B cell (primary cell): ENCODE results near the gene CDR2L. TPM values are rescaled to one million over a fixed set of nuclear protein-coding genes. Genes with fewer than 3 reads are reported as not detected.

Experiments
- ATAC-seq: fragments of 200-7000 bp; cut with Tn5 transposase; one replicate; pipeline ENCODE4 v1.10.0; 2021; ENCODE audit warnings: low read depth, mild to moderate bottlenecking, moderate number of reproducible peaks, moderate library complexity
- CTCF ChIA-PET: fragments of 350-600 bp; sonication (Branson Sonifier 250); formaldehyde crosslinking; loops from one replicate; lab custom pipeline; 2021; ENCODE audit warnings: antibody characterized with exemption, inconsistent platforms; lab: Charles Lee
- POLR2A ChIA-PET: fragments of 350-600 bp; sonication (Branson Sonifier 250); formaldehyde crosslinking; loops from one replicate; lab custom pipeline; 2021; ENCODE audit warnings: antibody characterized with exemption; lab: Charles Lee
- DNase-seq: peaks from one replicate; pipeline ENCODE4 v3.0.0; 2013
- H2AFZ ChIP-seq: 2 replicates; pipeline ENCODE4 v1.6.1; 2012; ENCODE audit warnings: mild to moderate bottlenecking, low read depth, low read length; ENCODE audit not compliant: insufficient read depth, poor library complexity, severe bottlenecking
- H3K27ac ChIP-seq, 2 donors: 1 replicate in 1 of 2; 2 replicates in 1 of 2; pipeline ENCODE4 v1.5.1; 2012 to 2013; ENCODE audit warnings: low read length in 2 of 2, mild to moderate bottlenecking in 2 of 2, moderate library complexity in 1 of 2
- H3K27me3 ChIP-seq, 4 experiments: fragments of 200-600 bp in 1 of 4; sonication (generic) in 1 of 4; replicated peaks in 1 of 4; 1 replicate in 2 of 4; 2 replicates in 2 of 4; pipeline versions ENCODE4 v1.6.1 to v1.7.0; 2013 to 2016; ENCODE audit warnings: low read length in 3 of 4, mild to moderate bottlenecking in 2 of 4, mixed read lengths in 1 of 4, moderate library complexity in 1 of 4; ENCODE audit not compliant: insufficient read depth in 4 of 4, control insufficient read depth in 3 of 4; ENCODE audit errors: control extremely low read depth in 1 of 4
- H3K36me3 ChIP-seq, 2 experiments: replicated peaks in 1 of 2; 1 replicate in 1 of 2; 2 replicates in 1 of 2; pipeline versions ENCODE4 v1.6.1 to v1.7.1; 2013; ENCODE audit warnings: low read length in 1 of 2; ENCODE audit not compliant: insufficient read depth in 2 of 2, control insufficient read depth in 1 of 2; ENCODE audit errors: control extremely low read depth in 1 of 2, extremely low read depth in 1 of 2
- H3K4me1 ChIP-seq, 2 donors: fragments of 200-600 bp in 1 of 2; sonication (generic) in 1 of 2; 1 replicate in 1 of 2; 2 replicates in 1 of 2; pipeline versions ENCODE4 v1.5.1 to v1.6.1; 2013 to 2017; ENCODE audit warnings: low read length in 2 of 2; ENCODE audit not compliant: control insufficient read depth in 2 of 2, insufficient read depth in 2 of 2
- H3K4me2 ChIP-seq: replicated peaks from 2 replicates; pipeline ENCODE3; 2012; ENCODE audit warnings: mild to moderate bottlenecking, low read depth, low read length; ENCODE audit not compliant: poor library complexity, severe bottlenecking
- H3K4me3 ChIP-seq, 5 experiments: fragments of 200-600 bp in 1 of 5; sonication (generic) in 1 of 5; 1 replicate in 3 of 5; 2 replicates in 2 of 5; pipeline versions ENCODE4 v1.5.1 to v1.7.0; 2011 to 2016; ENCODE audit warnings: low read length in 4 of 5, mild to moderate bottlenecking in 4 of 5, low read depth in 2 of 5, control low read depth in 1 of 5, moderate library complexity in 1 of 5; ENCODE audit not compliant: insufficient read depth in 1 of 5; ENCODE audit errors: control extremely low read depth in 1 of 5, extremely low read depth in 1 of 5
- H3K79me2 ChIP-seq: fragments of 200-600 bp; sonication (generic); one replicate; pipeline ENCODE4 v1.6.0; 2016; ENCODE audit warnings: low read length; ENCODE audit not compliant: control insufficient read depth, insufficient read depth
- H3K9ac ChIP-seq: fragments of 200-600 bp; sonication (generic); 2 replicates; pipeline ENCODE4 v1.6.1; 2017; ENCODE audit warnings: mild to moderate bottlenecking, low read length, moderate library complexity
- H3K9me3 ChIP-seq, 3 donors: one replicate each; pipeline versions ENCODE4 v1.6.1 to v1.7.1; 2013; ENCODE audit warnings: low read length in 2 of 3; ENCODE audit not compliant: control insufficient read depth in 2 of 3, insufficient read depth in 1 of 3; ENCODE audit errors: control extremely low read depth in 1 of 3
- H4K20me1 ChIP-seq: 2 replicates; pipeline ENCODE4 v1.6.0; 2012; ENCODE audit warnings: mild to moderate bottlenecking, low read length; ENCODE audit not compliant: insufficient read depth, control insufficient read depth, poor library complexity, severe bottlenecking
- H3K27ac Mint-ChIP-seq: one replicate; pipeline ENCODE4 v1.8.0; 2021; ENCODE audit warnings: mixed read lengths
- H3K27me3 Mint-ChIP-seq: one replicate; pipeline ENCODE4 v1.8.0; 2021; ENCODE audit warnings: mixed read lengths
- H3K4me1 Mint-ChIP-seq: one replicate; pipeline ENCODE4 v1.8.0; 2021; ENCODE audit warnings: mixed read lengths
- H3K4me3 Mint-ChIP-seq: one replicate; pipeline ENCODE4 v1.8.0; 2021; ENCODE audit warnings: mixed read lengths
- H3K9me3 Mint-ChIP-seq: one replicate; pipeline ENCODE4 v1.8.0; 2022; ENCODE audit warnings: mixed read lengths; ENCODE audit not compliant: insufficient read depth
- CTCF ChIP-seq: fragments of 200-600 bp; IDR thresholded peaks from one replicate; pipeline ENCODE4 v1.8.0; 2022; ENCODE audit warnings: antibody characterized with exemption, mild to moderate bottlenecking
- EZH2 ChIP-seq: IDR thresholded peaks from 2 replicates; pipeline ENCODE4 v1.6.1; 2012; ENCODE audit warnings: borderline replicate concordance, low read depth, mild to moderate bottlenecking, moderate library complexity, low read length; ENCODE audit not compliant: insufficient read depth, poor library complexity, severe bottlenecking
- WGBS: methylation state at CpG from one replicate; pipeline ENCODE4 v1.1.5; 2013; ENCODE audit warnings: missing lambda C conversion rate; ENCODE audit not compliant: insufficient coverage; 5-methylcytosine and 5-hydroxymethylcytosine counted together
- intact Hi-C: fragments of 100-400 bp; cut with micrococcal nuclease; formaldehyde crosslinking; loops from one replicate; pipeline ENCODE4 v1.10.0; 2022
- polyA plus RNA-seq: library from polyadenylated mRNA; depleted of rRNA; stranded (reverse); fragments of >200 nt; gene quantifications from 2 replicates; pipeline ENCODE4 v1.2.3, GENCODE V29; 2012
- total RNA-seq, 2 donors: library from RNA; stranded (reverse); fragments of 120-200 nt in 1 of 2; gene quantifications; 1 replicate in 1 of 2; 2 replicates in 1 of 2; pipeline versions ENCODE4 v1.2.3 to v1.2.4, GENCODE V29; 2013 to 2022

CDR2L gene
- total and polyA plus RNA-seq, 2 donors (not counting 1 experiment from before 2014, with no cell fraction given) = 0.03 TPM; not detected in 1

GRCh38 chr17:74960570-74961342 lies 26.7 kb upstream of the CDR2L start:
- DNase-seq = peak; percentile 67
- ChIA-PET CTCF (interaction anchor here (0.5 to 4.9 kb wide), 57 partner anchors 8 to 793 kb away, joined by 3 to 139 read pairs (median 5); partner anchors contain the start of genes ARMC7, ATP5PD, HID1 and KCTD2), POLR2A (interaction anchor here (0.8 to 1.5 kb wide), 4 partner anchors 52 to 241 kb away, joined by 3 to 8 read pairs (median 4); partner anchors contain the start of genes MRPL58 and NT5C)
- H3K27me3 ChIP-seq = peaks cover 0 to 12% (median 0%) of the 10 kb centered on the region in 4 experiments
- H3K4me1 ChIP-seq = peaks cover 2 to 16% of the 10 kb centered on the region in 2 donors
- no peak overlapping the region for H3K27ac Mint-ChIP-seq
- peaks cover 7% of the 10 kb centered on the region for H3K4me1 Mint-ChIP-seq
- 26% methylated on average over 11 of the region's 19 CpGs for WGBS
- H3K27ac ChIP-seq = no peak overlapping the region
- no peaks in the 10 kb centered on the region for H3K9me3 ChIP-seq
- no peak overlapping the region for H3K4me3 ChIP-seq
- no peak overlapping the region for H3K4me3 Mint-ChIP-seq
- TF ChIP-seq EZH2 (no peak), CTCF (no peak)
- H3K4me2 ChIP-seq = no peak overlapping the region
- intact Hi-C loops = loop anchor here (1.0 to 2.0 kb wide), 8 partner anchors 27 to 452 kb away; partner anchors contain the start of genes CDR2L, KCTD2, MIF4GD and MRPL58
- H4K20me1 ChIP-seq = no peaks in the 10 kb centered on the region
- H3K27me3 Mint-ChIP-seq = peaks cover 11% of the 10 kb centered on the region
- H3K79me2 ChIP-seq = no peaks in the 10 kb centered on the region
- no peaks in the 10 kb centered on the region for H3K36me3 ChIP-seq
- H3K9ac ChIP-seq = no peak overlapping the region
- no peaks in the 10 kb centered on the region for H3K9me3 Mint-ChIP-seq
- no peak overlapping the region for H2AFZ ChIP-seq
- ATAC-seq = peak; percentile 31
